ENCODE measurements around the gene MRM2. TPM values are rescaled to one million over a fixed set of nuclear protein-coding genes. Genes with fewer than 3 reads are reported as not detected.

The MRM2 gene
- total and polyA plus RNA-seq, 12 donors = 16.8 to 36.7 (median 25.7) TPM

DNA sequence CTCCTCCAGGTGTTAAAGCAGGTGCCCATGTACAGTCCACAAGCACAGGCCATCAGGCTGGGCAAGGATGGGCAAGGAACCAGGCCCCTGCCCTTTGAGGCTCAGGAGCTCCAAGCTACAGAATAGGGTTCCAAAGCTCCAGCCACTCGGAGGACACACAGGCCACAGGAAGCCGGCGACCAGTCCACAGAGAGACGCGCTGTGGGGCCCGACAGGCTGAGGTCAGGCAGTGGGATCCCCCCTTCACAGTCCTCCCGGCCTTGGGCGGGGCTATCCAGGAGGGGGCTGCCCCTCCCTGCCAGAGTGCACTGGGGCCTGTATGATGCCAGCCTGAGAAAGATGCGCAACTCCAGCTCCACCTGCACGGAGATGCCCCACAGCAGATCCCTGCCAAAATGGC is 43.2 kb downstream of the MRM2 start:
- intact Hi-C loops (cut with DNase I) = no loop called here
- no peaks in the 10 kb centered on the region for H3K27me3 ChIP-seq
- peaks cover 0 to 10% of the 10 kb centered on the region in 2 donors for H3K36me3 ChIP-seq (replicated peaks in 1 of 2)
- H3K27ac ChIP-seq = no peak overlapping the region
- WGBS, 4 donors = 92 to 100% (median 92%) methylated on average over 2 to 10 of the region's 10 CpGs; no CpG with 5 or more reads in 1 of the 4 donors
- peak in 1 of 7 donors; percentile 2 for DNase-seq
- no peaks in the 10 kb centered on the region for H3K9me3 ChIP-seq (replicated peaks in 1 of 3)
- no peaks in the 10 kb centered on the region for H3K4me1 ChIP-seq (replicated peaks in 1 of 2)
- no peak for TF ChIP-seq POLR2A (IDR thresholded peaks at IDR 0.05)
- H3K4me3 ChIP-seq = no peak overlapping the region

DNA sequence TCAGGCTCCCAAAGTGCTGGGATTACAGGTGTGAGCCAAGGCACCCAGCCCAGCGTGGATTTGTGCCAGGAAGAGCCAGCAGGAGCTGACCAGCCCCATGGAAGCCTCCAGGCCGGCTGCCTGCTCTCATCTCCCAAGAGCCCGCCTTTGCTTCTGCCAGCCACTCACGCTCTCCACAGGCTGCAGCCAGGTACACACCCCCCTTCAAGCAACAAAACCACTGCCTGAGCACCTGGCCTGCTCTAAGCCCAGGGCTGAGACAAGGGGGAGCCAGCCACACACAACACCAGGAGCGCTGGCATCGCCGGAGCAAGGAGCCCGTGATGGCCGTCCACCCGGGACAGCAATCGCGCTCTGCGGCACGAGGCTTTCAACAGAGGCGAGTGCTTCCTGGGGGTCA is 43.8 kb downstream of the MRM2 start:
- TF ChIP-seq POLR2A (IDR thresholded peaks at IDR 0.05) = no peak
- peak in 2 of 7 donors; percentile 2 to 15 for DNase-seq
- no peaks in the 10 kb centered on the region for H3K9me3 ChIP-seq (replicated peaks in 1 of 3)
- H3K36me3 ChIP-seq (replicated peaks in 1 of 2) = peaks cover 0 to 10% of the 10 kb centered on the region in 2 donors
- H3K27ac ChIP-seq = no peak overlapping the region
- no peaks in the 10 kb centered on the region for H3K27me3 ChIP-seq
- WGBS, 4 donors = 93 to 95% (median 94%) methylated on average over 6 to 15 of the region's 15 CpGs
- no peaks in the 10 kb centered on the region for H3K4me1 ChIP-seq (replicated peaks in 1 of 2)
- no peak overlapping the region for H3K4me3 ChIP-seq
- intact Hi-C loops (cut with DNase I) = no loop called here

DNA sequence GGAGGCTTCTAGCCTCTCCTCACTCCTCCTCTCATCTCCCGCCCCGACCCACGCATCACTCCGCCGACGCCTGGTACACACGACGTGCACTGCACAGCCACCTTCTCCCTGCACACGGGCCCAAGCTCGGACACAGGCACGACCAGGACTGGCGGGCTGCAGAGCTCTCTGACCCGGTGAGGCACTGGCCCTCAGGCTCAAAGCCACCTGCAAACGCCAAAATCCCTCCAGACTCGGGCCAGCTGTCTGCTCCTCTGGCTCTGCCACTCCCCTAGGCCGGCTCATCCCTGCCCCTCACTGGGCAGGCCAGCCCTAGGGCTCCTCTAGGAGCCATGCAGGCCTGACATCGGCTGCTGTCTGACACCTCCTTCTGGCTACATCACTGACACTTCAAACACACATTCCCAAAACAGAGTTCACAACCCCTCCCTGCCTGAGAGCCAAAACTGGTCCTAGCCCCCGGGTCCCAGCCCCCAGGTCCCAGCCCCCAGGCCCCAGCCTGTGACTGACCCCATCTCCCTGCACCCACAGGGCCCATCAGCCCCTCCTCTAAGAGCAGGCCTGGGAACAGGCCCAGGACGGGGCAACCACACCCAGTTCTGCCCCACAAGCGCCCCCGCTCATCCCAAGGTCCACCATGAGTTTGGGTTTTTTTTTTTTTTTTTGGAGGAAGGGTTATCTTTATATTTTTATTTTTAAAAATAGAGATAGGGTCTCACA is 44.4 kb downstream of the MRM2 start:
- H3K27me3 ChIP-seq = no peaks in the 10 kb centered on the region
- WGBS, 4 donors = 88 to 95% (median 93%) methylated on average over 3 to 21 of the region's 21 CpGs
- TF ChIP-seq POLR2A (IDR thresholded peaks at IDR 0.05) = no peak
- TF ChIP-seq, protein P1, sequence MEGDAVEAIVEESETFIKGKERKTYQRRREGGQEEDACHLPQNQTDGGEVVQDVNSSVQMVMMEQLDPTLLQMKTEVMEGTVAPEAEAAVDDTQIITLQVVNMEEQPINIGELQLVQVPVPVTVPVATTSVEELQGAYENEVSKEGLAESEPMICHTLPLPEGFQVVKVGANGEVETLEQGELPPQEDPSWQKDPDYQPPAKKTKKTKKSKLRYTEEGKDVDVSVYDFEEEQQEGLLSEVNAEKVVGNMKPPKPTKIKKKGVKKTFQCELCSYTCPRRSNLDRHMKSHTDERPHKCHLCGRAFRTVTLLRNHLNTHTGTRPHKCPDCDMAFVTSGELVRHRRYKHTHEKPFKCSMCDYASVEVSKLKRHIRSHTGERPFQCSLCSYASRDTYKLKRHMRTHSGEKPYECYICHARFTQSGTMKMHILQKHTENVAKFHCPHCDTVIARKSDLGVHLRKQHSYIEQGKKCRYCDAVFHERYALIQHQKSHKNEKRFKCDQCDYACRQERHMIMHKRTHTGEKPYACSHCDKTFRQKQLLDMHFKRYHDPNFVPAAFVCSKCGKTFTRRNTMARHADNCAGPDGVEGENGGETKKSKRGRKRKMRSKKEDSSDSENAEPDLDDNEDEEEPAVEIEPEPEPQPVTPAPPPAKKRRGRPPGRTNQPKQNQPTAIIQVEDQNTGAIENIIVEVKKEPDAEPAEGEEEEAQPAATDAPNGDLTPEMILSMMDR (IDR thresholded peaks at IDR 0.05) = no peak
- H3K36me3 ChIP-seq (replicated peaks in 1 of 2) = peaks cover 0 to 10% of the 10 kb centered on the region in 2 donors
- no peak overlapping the region for H3K4me3 ChIP-seq
- H3K9me3 ChIP-seq (replicated peaks in 1 of 3) = no peaks in the 10 kb centered on the region
- H3K4me1 ChIP-seq (replicated peaks in 1 of 2) = no peaks in the 10 kb centered on the region
- no peak overlapping the region for H3K27ac ChIP-seq
- peak in 1 of 7 donors; percentile 3 for DNase-seq
- intact Hi-C loops (cut with DNase I) = no loop called here

DNA sequence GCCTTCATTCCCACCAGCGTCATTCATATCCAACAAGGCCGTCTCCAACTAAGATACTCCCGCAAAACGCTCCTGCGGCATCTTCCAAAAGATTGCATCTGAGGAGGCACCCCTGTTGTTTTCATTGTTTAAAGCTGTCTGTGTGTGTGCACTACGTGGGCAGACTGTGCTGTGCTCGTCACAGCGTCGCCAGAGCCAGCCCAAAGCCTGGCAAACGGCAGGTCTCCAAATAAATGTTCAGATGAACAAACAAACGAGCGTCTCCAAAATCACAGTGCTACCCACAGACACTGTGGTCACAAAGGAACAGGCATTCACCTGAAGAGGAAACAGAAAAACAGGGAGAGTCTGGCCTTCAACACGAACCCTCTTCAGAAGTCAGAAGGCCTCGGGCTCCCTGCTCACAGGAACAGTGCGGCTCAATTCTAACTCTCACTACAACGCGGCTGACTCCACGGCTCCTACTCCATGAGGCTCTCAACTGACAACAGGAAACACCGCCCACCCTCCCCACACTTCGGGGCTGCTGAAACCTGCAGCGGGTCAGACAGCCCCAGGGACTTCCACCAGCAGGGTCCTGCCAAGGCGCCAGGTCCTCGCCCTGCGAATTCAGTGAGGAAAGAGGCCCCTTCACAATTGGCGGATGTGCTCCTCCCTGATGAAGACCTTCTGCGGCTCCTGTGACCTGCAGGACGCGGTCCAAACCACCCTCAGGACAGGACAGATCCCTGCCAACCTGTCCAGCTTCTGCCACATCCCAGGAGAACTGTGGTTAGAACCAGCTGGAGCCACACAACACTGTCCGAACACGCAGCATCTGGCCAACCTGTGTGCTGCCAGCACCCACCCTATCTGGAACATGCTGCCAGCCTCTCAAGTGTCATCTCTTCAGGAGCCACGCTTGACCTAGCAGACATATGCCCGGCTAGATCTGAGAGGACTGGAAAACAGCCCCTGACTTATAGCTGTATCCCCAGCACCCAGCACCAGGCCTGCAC is 45.3 kb downstream of the MRM2 start:
- WGBS, 4 donors = 90 to 95% (median 93%) methylated on average over 19 to 32 of the region's 32 CpGs
- DNase-seq = peak in 3 of 7 donors; percentile 5 to 19 (median 14)

More for the DNA sequence above, 45.3 kb downstream of the MRM2 start:
- Histone ChIP-seq H3K9me3 (replicated peaks in 1 of 3) (no peaks in the 10 kb centered on the region), H3K27me3 (no peaks in the 10 kb centered on the region), H3K27ac (no peak overlapping the region), H3K36me3 (replicated peaks in 1 of 2) (peaks cover 0 to 10% of the 10 kb centered on the region in 2 donors), H3K4me1 (replicated peaks in 1 of 2) (no peaks in the 10 kb centered on the region), H3K4me3 (no peak overlapping the region)
- intact Hi-C loops (cut with DNase I) = no loop called here
- TF ChIP-seq, protein P1 (IDR thresholded peaks at IDR 0.05) = no peak
- no peak for TF ChIP-seq POLR2A (IDR thresholded peaks at IDR 0.05)

Measured in adrenal gland (tissue), 12 donors.